ENCODE data around the gene JARID2. TPM values are rescaled to one million over a fixed set of nuclear protein-coding genes. Genes with fewer than 3 reads are reported as not detected.

JARID2 gene
- total and polyA plus RNA-seq, 10 of the 15 experiments (the other 5 are each of a cell fraction or from before 2014, with no cell fraction given) = 4.2 to 21.6 (median 11.7) TPM

DNA sequence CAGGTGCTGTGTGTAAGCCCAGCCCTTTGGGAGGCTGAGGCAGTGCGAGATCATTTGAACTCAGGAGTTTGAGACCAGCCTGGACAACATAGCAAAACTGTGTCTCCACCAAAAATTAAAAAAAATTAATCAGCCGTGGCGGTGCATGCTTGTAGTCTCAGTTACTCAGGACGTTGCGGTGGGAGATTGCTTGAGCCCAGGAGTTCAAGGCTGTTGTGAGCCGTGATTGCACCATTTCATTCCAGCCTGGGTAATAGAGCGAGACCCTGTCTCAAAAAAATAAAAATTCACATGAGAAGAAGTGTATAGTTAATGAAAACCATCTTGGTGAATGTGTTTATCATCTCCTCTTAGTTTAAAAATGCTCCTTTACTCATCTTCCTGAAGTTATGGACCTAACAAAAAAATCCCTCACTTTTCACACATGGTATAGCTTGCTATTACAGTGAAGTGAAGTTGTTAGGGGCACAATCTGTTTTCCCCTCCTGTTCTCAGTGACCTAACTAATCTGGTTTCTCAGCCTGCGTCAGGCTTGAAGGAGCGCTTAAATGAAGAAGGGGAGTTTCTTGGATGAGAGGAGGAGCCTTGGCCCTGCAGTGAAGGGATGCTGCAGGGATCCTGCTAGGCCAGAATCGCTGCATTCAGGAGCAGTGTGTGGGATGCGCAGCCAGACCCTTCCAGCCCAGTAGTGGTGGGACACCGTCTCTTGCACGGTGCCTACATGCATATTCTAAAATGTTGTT, 45.3 kb downstream of the JARID2 start (continued):
- TF ChIP-seq, protein P1, sequence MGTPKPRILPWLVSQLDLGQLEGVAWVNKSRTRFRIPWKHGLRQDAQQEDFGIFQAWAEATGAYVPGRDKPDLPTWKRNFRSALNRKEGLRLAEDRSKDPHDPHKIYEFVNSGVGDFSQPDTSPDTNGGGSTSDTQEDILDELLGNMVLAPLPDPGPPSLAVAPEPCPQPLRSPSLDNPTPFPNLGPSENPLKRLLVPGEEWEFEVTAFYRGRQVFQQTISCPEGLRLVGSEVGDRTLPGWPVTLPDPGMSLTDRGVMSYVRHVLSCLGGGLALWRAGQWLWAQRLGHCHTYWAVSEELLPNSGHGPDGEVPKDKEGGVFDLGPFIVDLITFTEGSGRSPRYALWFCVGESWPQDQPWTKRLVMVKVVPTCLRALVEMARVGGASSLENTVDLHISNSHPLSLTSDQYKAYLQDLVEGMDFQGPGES (IDR thresholded peaks at IDR 0.05) = no peak
- no peak for TF ChIP-seq SUZ12 (IDR thresholded peaks at IDR 0.05; ENCODE audit: unreplicated experiment)
- no peak for TF ChIP-seq GATAD2B (conservative IDR thresholded peaks at IDR 0.05; ENCODE audit: low read depth)
- no peak for TF ChIP-seq POLR2AphosphoS2 (IDR thresholded peaks at IDR 0.05; ENCODE audit: low read depth, low read length)
- TF ChIP-seq, protein P2, sequence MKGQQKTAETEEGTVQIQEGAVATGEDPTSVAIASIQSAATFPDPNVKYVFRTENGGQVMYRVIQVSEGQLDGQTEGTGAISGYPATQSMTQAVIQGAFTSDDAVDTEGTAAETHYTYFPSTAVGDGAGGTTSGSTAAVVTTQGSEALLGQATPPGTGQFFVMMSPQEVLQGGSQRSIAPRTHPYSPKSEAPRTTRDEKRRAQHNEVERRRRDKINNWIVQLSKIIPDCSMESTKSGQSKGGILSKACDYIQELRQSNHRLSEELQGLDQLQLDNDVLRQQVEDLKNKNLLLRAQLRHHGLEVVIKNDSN (IDR thresholded peaks at IDR 0.05; ENCODE audit: borderline replicate concordance, extremely low read length, insufficient read depth, low read depth, low read length) = no peak

DNA sequence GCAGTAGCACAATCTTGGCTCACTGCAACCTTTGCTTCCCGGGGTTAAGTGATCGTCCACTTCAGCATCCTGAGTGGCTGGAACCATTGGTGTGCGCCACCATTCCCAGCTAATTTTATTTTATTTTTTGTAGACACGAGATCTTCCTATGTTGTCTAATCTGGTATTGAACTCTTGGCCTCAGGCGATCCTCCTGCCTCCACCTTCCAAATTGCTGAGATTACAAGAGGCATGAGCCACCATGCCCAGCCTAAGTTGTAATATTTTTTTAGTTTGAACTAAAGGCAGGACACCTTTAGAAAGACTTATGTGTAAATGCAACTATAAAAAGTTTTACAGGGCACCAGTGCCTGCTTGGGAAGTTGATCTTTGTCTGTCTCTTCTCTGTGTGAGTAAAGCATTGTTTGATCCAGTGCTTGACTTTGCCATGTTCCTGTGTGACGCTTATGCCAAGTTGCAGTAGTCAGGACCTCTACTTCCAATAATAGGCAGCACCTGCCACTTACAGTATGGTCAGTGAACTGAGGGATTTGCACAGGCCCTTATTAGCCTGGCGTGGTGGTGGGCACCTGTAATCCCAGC, 46.9 kb downstream of the JARID2 start:
- ChIA-PET RAD21 (ENCODE audit: unreplicated experiment) (interaction anchor here (1.2 kb wide), 1 partner anchor 27 kb away, joined by 3 read pairs; no protein-coding TSS in a partner anchor), CTCF (no interaction called here), SMC1A (ENCODE audit: uncharacterized antibody, unreplicated experiment) (interaction anchor here (1.0 to 1.6 kb wide), 4 partner anchors 9 to 28 kb away, joined by 3 to 4 read pairs (median 3); no protein-coding TSS in a partner anchor), POLR2A (no interaction called here)
- Histone ChIP-seq H3K27ac (ENCODE audit: control insufficient read depth, insufficient read depth) (no peak overlapping the region), H3K9ac (ENCODE audit: control insufficient read depth, insufficient read depth, low read length) (no peak overlapping the region), H3K9me3 (replicated peaks; ENCODE audit: control insufficient read depth, insufficient read depth, low read length) (no peaks in the 10 kb centered on the region; the same call in 2 of the 3 replicates), H4K20me1 (ENCODE audit: control insufficient read depth, insufficient read depth) (no peaks in the 10 kb centered on the region), H3K27me3 (replicated peaks in 1 of 2; ENCODE audit: control insufficient read depth in 2 of 2, insufficient read depth in 2 of 2, low read length in 1 of 2) (no peaks in the 10 kb centered on the region), H3K4me3 (no peak overlapping the region), H3K36me3 (ENCODE audit: control insufficient read depth in 2 of 2, insufficient read depth in 2 of 2, low read length in 1 of 2) (peaks cover 1 to 3% of the 10 kb centered on the region in 2 experiments; a peak in 2 of 4 replicates), H2AFZ (ENCODE audit: control insufficient read depth, low read depth, low read length) (no peak overlapping the region), H3K79me2 (ENCODE audit: control insufficient read depth, insufficient read depth, low read length) (peaks cover 87% of the 10 kb centered on the region), H3K4me2 (ENCODE audit: control insufficient read depth, insufficient read depth) (no peak overlapping the region), H3K4me1 (ENCODE audit: control insufficient read depth, insufficient read depth, low read length) (peaks cover 44% of the 10 kb centered on the region)
- WGBS (ENCODE audit: insufficient coverage, insufficient replicate concordance, low lambda C conversion rate, missing lambda C conversion rate) = 81% methylated on average over 7 of the region's 7 CpGs
- BruUV-seq (replicated peaks) = no TSS peak
- DNase-seq (ENCODE audit: low read depth, low spot score) = no peak
- no peak for FAIRE-seq
- in situ Hi-C loops (cut with MboI) (no loop called here), intact Hi-C loops (cut with micrococcal nuclease; ENCODE audit: unreplicated experiment) (no loop called here)
- ATAC-seq = no peak
- TF ChIP-seq SMARCA5 (IDR thresholded peaks at IDR 0.05) = no peak
- TF ChIP-seq, protein P3, sequence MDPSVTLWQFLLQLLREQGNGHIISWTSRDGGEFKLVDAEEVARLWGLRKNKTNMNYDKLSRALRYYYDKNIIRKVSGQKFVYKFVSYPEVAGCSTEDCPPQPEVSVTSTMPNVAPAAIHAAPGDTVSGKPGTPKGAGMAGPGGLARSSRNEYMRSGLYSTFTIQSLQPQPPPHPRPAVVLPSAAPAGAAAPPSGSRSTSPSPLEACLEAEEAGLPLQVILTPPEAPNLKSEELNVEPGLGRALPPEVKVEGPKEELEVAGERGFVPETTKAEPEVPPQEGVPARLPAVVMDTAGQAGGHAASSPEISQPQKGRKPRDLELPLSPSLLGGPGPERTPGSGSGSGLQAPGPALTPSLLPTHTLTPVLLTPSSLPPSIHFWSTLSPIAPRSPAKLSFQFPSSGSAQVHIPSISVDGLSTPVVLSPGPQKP (IDR thresholded peaks at IDR 0.05; ENCODE audit: low read depth, low read length) = no peak
- TF ChIP-seq EP300 (IDR thresholded peaks at IDR 0.05; ENCODE audit: borderline replicate concordance in 1 of 2, control insufficient read depth in 1 of 2, low read depth in 2 of 2, low read length in 2 of 2) = no peak
- no peak for TF ChIP-seq RB1 (IDR thresholded peaks at IDR 0.05; ENCODE audit: borderline replicate concordance)
- no peak for TF ChIP-seq CHD2 (IDR thresholded peaks at IDR 0.05; ENCODE audit: borderline replicate concordance, low read depth, low read length)
- no peak for TF ChIP-seq ATF7 (IDR thresholded peaks at IDR 0.05; ENCODE audit: low read depth)
- no peak for TF ChIP-seq BHLHE40 (IDR thresholded peaks at IDR 0.05; ENCODE audit: borderline replicate concordance in 1 of 2, low read depth in 2 of 2, low read length in 1 of 2)
- TF ChIP-seq ASH2L (IDR thresholded peaks at IDR 0.05; ENCODE audit: borderline replicate concordance, low read depth) = no peak
- TF ChIP-seq EGR1 (IDR thresholded peaks at IDR 0.05; ENCODE audit: borderline replicate concordance in 1 of 2, low read depth in 2 of 2, low read length in 2 of 2) = no peak
- no peak for TF ChIP-seq POU2F2 (IDR thresholded peaks at IDR 0.05; ENCODE audit: borderline replicate concordance, low read depth, low read length)
- no peak for TF ChIP-seq SRF (IDR thresholded peaks at IDR 0.05; ENCODE audit: low read depth in 2 of 2, low read length in 2 of 2)
